ENCODE measurements around the gene FRMD1.

DNA sequence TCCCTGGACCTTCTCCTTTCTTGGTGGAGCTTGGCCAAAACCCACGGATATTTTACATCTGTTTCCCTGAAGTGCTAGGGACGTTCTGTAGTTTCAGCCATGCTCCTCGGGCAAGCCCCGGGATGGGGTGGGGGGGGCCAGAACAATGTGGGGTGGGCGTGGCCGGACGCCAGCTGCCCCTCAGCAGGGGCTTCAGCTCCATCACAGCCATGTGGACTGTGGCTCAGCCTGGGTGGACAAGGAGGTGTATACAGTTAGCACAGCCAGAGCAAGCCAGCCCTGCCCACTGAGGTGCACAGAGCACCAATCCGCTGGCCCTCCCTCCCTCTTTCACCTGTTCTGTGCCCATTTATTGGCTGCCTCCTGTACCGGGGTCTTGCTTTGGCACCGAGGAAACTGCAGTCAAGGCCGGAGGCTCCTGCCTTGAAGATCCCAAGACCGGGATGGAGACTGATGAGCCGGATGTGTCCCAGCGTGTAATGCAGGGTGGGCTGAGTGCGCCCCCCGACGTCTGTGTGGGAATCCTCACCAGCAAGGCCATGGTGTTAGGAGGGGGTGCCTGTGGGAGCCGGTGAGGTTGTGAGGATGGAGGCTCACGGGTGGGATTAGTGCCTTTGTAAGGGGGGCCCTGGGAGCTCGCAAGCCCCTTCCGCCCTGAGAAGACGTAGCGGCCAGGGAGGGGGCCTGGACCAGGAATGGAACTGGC lies 28.0 kb downstream of the FRMD1 start:
- TF ChIP-seq CTCF (IDR thresholded peaks at IDR 0.05), result peak in 3 of 6 experiments; percentile 6 to 22 (median 12)
- TF ChIP-seq POLR2AphosphoS5 (IDR thresholded peaks at IDR 0.05), result no peak

All from upper lobe of left lung (tissue), 4 donors.